Activated B cell treated with CpG ODN at 0.5 μM for 24 hours (primary cell): ENCODE data around the gene UBASH3A. TPM values are rescaled to one million over a fixed set of nuclear protein-coding genes. Genes with fewer than 3 reads are reported as not detected.
A peak's percentile ranks its signal among the peaks of the same experiment; 100 is the strongest.

ENCODE experiments used
- ATAC-seq: fragments of 200-7000 bp; cut with Tn5 transposase; one replicate; pipeline ENCODE4 v1.10.0; 2021; ENCODE audit warnings: low read depth, mild to moderate bottlenecking, moderate library complexity
- CTCF ChIA-PET: fragments of 350-600 bp; sonication (Branson Sonifier 250); formaldehyde crosslinking; loops from one replicate; lab custom pipeline; 2021; ENCODE audit warnings: antibody characterized with exemption; lab: Charles Lee
- POLR2A ChIA-PET: fragments of 350-600 bp; sonication (Branson Sonifier 250); formaldehyde crosslinking; loops from one replicate; lab custom pipeline; 2021; ENCODE audit warnings: antibody characterized with exemption; lab: Charles Lee
- DNase-seq: peaks from one replicate; pipeline ENCODE4 v3.0.0; 2022
- H3K27ac Mint-ChIP-seq: one replicate; pipeline ENCODE4 v1.8.0; 2020; ENCODE audit warnings: mixed read lengths
- H3K27me3 Mint-ChIP-seq: one replicate; pipeline ENCODE4 v1.8.0; 2021; ENCODE audit warnings: mixed read lengths
- H3K36me3 Mint-ChIP-seq: one replicate; pipeline ENCODE4 v1.8.0; 2021; ENCODE audit warnings: low read depth, mixed read lengths
- H3K4me1 Mint-ChIP-seq: one replicate; pipeline ENCODE4 v1.8.0; 2021; ENCODE audit warnings: mixed read lengths
- H3K4me3 Mint-ChIP-seq: one replicate; pipeline ENCODE4 v1.8.0; 2020; ENCODE audit warnings: mild to moderate bottlenecking, mixed read lengths
- H3K9me3 Mint-ChIP-seq: one replicate; pipeline ENCODE4 v1.8.0; 2020; ENCODE audit warnings: mixed read lengths
- CTCF ChIP-seq: fragments of 200-600 bp; IDR thresholded peaks from one replicate; pipeline ENCODE4 v1.8.0; 2022; ENCODE audit warnings: antibody characterized with exemption, mild to moderate bottlenecking
- intact Hi-C: fragments of 100-400 bp; cut with micrococcal nuclease; formaldehyde crosslinking; loops from one replicate; pipeline ENCODE4 v1.15.1; 2024
- total RNA-seq: library from RNA; stranded (reverse); gene quantifications from 2 replicates; pipeline ENCODE4 v1.2.3, GENCODE V29; 2022

The UBASH3A gene
- total RNA-seq, 1 donor from 2014 or later, result not detected

- ChIA-PET POLR2A (interaction anchor here (0.8 to 1.1 kb wide), 2 partner anchors 11 to 21 kb away, joined by 3 read pairs; no protein-coding TSS in a partner anchor), CTCF (no interaction called here)
- no peak for TF ChIP-seq CTCF
- peak overlapping the region; percentile 22 for H3K4me3 Mint-ChIP-seq
- peaks cover 35% of the 10 kb centered on the region for H3K4me1 Mint-ChIP-seq
- intact Hi-C loops, result loop anchor here (2.0 kb wide), 1 partner anchor 21 kb away; no protein-coding TSS in a partner anchor
- H3K27ac Mint-ChIP-seq, result peak overlapping the region; percentile 4
- DNase-seq (no peak), ATAC-seq (no peak)
- no peaks in the 10 kb centered on the region for H3K36me3 Mint-ChIP-seq
- peaks cover 7% of the 10 kb centered on the region for H3K27me3 Mint-ChIP-seq
- H3K9me3 Mint-ChIP-seq, result no peaks in the 10 kb centered on the region
These were observed 10.2 kb upstream of the UBASH3A start for GRCh38 chr21:42393443-42393950.

- intact Hi-C loops, result no loop called here
- CTCF ChIA-PET, result no interaction called here
These were observed 8.4 kb upstream of the UBASH3A start for GRCh38 chr21:42395302-42395701.

GRCh38 chr21:42395905-42396651, 7.6 kb upstream of the UBASH3A start, which contains the start of gene TMPRSS3:
TSS of gene TMPRSS3 (minus strand) at chr21:42396052. CDS start at chr21:42395417, 635 bp downstream.
- Mint-ChIP-seq H3K4me1 (peaks cover 34% of the 10 kb centered on the region), H3K36me3 (no peaks in the 10 kb centered on the region), H3K27ac (no peak within 1 kb of the TSS), H3K27me3 (peaks cover 2% of the 10 kb centered on the region), H3K4me3 (no peak within 1 kb of the TSS), H3K9me3 (no peaks in the 10 kb centered on the region)
- POLR2A ChIA-PET, result interaction anchor here (0.5 to 1.0 kb wide), 2 partner anchors 14 to 101 kb away, joined by 3 to 10 read pairs; no protein-coding TSS in a partner anchor
- CTCF ChIA-PET, result no interaction called here
- ATAC-seq, result no peak
- TF ChIP-seq CTCF, result no peak
- no peak for DNase-seq
- intact Hi-C loops, result no loop called here

More at GRCh38 chr21:42395302-42395701, 8.4 kb upstream of the UBASH3A start:
- H3K9me3 Mint-ChIP-seq, result no peaks in the 10 kb centered on the region
- peaks cover 2% of the 10 kb centered on the region for H3K27me3 Mint-ChIP-seq
- DNase-seq (no peak), ATAC-seq (no peak)
- no peak for TF ChIP-seq CTCF
- H3K36me3 Mint-ChIP-seq, result no peaks in the 10 kb centered on the region
- H3K4me1 Mint-ChIP-seq, result peaks cover 29% of the 10 kb centered on the region
- H3K4me3 Mint-ChIP-seq, result no peak overlapping the region
- POLR2A ChIA-PET, result no interaction called here
- H3K27ac Mint-ChIP-seq, result no peak overlapping the region

- H3K27ac Mint-ChIP-seq, result no peak overlapping the region
These were observed 6.6 kb upstream of the UBASH3A start for GRCh38 chr21:42396799-42397745.

More at GRCh38 chr21:42396799-42397745, 6.6 kb upstream of the UBASH3A start:
- intact Hi-C loops, result no loop called here
- TF ChIP-seq CTCF, result no peak
- DNase-seq (no peak), ATAC-seq (peak; percentile 29)
- CTCF ChIA-PET, result no interaction called here
- peak overlapping the region; percentile 1 for H3K4me3 Mint-ChIP-seq
- H3K9me3 Mint-ChIP-seq, result peaks cover 7% of the 10 kb centered on the region
- H3K27me3 Mint-ChIP-seq, result peaks cover 2% of the 10 kb centered on the region
- no peaks in the 10 kb centered on the region for H3K36me3 Mint-ChIP-seq
- H3K4me1 Mint-ChIP-seq, result peaks cover 33% of the 10 kb centered on the region
- POLR2A ChIA-PET, result interaction anchor here (0.5 to 1.0 kb wide), 2 partner anchors 13 to 100 kb away, joined by 3 to 10 read pairs; no protein-coding TSS in a partner anchor
